AG09309 (cell line): Measurements from ENCODE around the gene ZDHHC11B.
"Not testable (repeated sequence)": the region's sequence is repeated elsewhere in the genome, so short reads cannot be mapped to it uniquely, and the experiment has no call there.

Experiments used
- DNase-seq: peaks from one replicate; pipeline ENCODE4 v3.0.0-alpha.2; 2010; ENCODE audit warnings: low read depth
- H3K4me3 ChIP-seq: 2 replicates; pipeline ENCODE4 v1.5.1; 2011; ENCODE audit warnings: mild to moderate bottlenecking, low read depth, low read length, moderate library complexity; ENCODE audit not compliant: control insufficient read depth
- CTCF ChIP-seq: IDR thresholded peaks from 2 replicates; pipeline ENCODE4 v1.5.1; 2011; ENCODE audit warnings: mild to moderate bottlenecking, low read depth, low read length, inconsistent platforms; ENCODE audit not compliant: insufficient read depth, control insufficient read depth; ENCODE audit errors: missing control alignments

ZDHHC11B gene

GRCh38 chr5:784428-785177 lies at the start of gene ZDHHC11B:
TSS of gene ZDHHC11B (minus strand) at chr5:784729. CDS start at chr5:766919, 17,810 bp downstream.
- not testable (repeated sequence) for DNase-seq, H3K4me3 ChIP-seq

- not testable (repeated sequence) for H3K4me3 ChIP-seq, DNase-seq
These were observed 49.5 kb upstream of the ZDHHC11B start for GRCh38 chr5:834013-834412.

GRCh38 chr5:828194-828593 lies 43.7 kb upstream of the ZDHHC11B start:
- not testable (repeated sequence) for H3K4me3 ChIP-seq, DNase-seq

GRCh38 chr5:825544-825943 lies 41.0 kb upstream of the ZDHHC11B start:
- DNase-seq, H3K4me3 ChIP-seq: not testable (repeated sequence)

- no peak overlapping the region for H3K4me3 ChIP-seq
- TF ChIP-seq CTCF, result no peak
- no peak for DNase-seq
These were observed 37.0 kb upstream of the ZDHHC11B start for GRCh38 chr5:821504-821903.

- no peak overlapping the region for H3K4me3 ChIP-seq
- DNase-seq, result no peak
- no peak for TF ChIP-seq CTCF
These were observed 35.7 kb upstream of the ZDHHC11B start for GRCh38 chr5:820245-820644.

GRCh38 chr5:819078-819477 lies 34.5 kb upstream of the ZDHHC11B start:
- DNase-seq, result no peak
- H3K4me3 ChIP-seq, result no peak overlapping the region
- TF ChIP-seq CTCF, result no peak

GRCh38 chr5:816176-816575 lies 31.6 kb upstream of the ZDHHC11B start:
- H3K4me3 ChIP-seq, result no peak overlapping the region
- no peak for TF ChIP-seq CTCF
- DNase-seq, result no peak

- no peak for DNase-seq
- H3K4me3 ChIP-seq, result no peak overlapping the region
- no peak for TF ChIP-seq CTCF
These were observed 30.9 kb upstream of the ZDHHC11B start for GRCh38 chr5:815449-815848.

- not testable (repeated sequence) for DNase-seq, H3K4me3 ChIP-seq
These were observed 29.0 kb upstream of the ZDHHC11B start for GRCh38 chr5:813575-813974.

GRCh38 chr5:811384-811783 lies 26.9 kb upstream of the ZDHHC11B start:
- not testable (repeated sequence) for H3K4me3 ChIP-seq, DNase-seq

- DNase-seq, H3K4me3 ChIP-seq: not testable (repeated sequence)
These were observed 23.4 kb upstream of the ZDHHC11B start for GRCh38 chr5:807719-808514.
